ENCODE results near the gene RPS18.

DNA sequence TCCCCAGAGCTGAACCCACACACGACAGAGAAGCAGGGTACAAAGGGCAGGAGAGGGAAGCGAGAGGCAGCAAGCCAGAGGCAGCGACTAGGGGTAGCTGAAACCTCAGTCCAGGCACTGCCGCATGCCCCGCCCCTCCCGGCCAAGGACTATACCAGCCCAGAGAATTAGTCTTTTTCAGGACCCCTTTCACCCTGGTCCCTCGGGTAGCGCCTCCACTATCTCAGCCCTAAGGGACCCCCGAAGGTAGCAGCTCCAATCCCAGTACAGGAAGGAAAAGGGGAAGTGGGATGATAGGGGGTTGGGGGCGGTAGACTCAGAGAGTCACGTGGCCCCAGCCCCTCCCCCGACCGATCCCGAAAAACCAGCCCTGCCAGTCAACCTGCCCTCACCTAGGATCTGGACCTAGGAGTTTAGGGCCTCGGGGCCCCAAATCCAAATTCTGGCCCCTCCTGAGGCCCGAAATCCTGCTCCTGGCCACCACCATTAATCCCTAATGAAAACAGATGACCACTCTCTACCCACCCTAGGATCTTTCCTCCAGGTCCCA is 25.6 kb downstream of the RPS18 start:
- no peak for TF ChIP-seq POLR2A (IDR thresholded peaks at IDR 0.05)
- TF ChIP-seq, protein P1, sequence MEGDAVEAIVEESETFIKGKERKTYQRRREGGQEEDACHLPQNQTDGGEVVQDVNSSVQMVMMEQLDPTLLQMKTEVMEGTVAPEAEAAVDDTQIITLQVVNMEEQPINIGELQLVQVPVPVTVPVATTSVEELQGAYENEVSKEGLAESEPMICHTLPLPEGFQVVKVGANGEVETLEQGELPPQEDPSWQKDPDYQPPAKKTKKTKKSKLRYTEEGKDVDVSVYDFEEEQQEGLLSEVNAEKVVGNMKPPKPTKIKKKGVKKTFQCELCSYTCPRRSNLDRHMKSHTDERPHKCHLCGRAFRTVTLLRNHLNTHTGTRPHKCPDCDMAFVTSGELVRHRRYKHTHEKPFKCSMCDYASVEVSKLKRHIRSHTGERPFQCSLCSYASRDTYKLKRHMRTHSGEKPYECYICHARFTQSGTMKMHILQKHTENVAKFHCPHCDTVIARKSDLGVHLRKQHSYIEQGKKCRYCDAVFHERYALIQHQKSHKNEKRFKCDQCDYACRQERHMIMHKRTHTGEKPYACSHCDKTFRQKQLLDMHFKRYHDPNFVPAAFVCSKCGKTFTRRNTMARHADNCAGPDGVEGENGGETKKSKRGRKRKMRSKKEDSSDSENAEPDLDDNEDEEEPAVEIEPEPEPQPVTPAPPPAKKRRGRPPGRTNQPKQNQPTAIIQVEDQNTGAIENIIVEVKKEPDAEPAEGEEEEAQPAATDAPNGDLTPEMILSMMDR (IDR thresholded peaks at IDR 0.05), result no peak

Measured in ovary (tissue), 3 donors.